Bronchial epithelial cell (primary cell): ENCODE results near the gene CBFB. TPM values are rescaled to one million over a fixed set of nuclear protein-coding genes. Genes with fewer than 3 reads are reported as not detected.

Experiments used
- DNase-seq: peaks from one replicate; pipeline ENCODE4 v3.0.0-alpha.2; 2010; ENCODE audit warnings: low read depth
- FAIRE-seq: peaks from 2 replicates; lab custom pipeline; 2011; peaks lifted over from hg19 to GRCh38; lab: Jason Lieb, UNC
- H3K27me3 ChIP-seq: 2 replicates; pipeline ENCODE4 v1.5.1; 2011; ENCODE audit warnings: low read length; ENCODE audit not compliant: control insufficient read depth, insufficient read depth
- H3K36me3 ChIP-seq: 2 replicates; pipeline ENCODE4 v1.5.1; 2011; ENCODE audit warnings: low read length; ENCODE audit not compliant: control insufficient read depth, insufficient read depth
- H3K4me3 ChIP-seq: 2 replicates; pipeline ENCODE4 v1.5.1; 2011; ENCODE audit warnings: mild to moderate bottlenecking, low read depth, low read length, control low read depth
- CTCF ChIP-seq: IDR thresholded peaks from 2 replicates; pipeline ENCODE4 v1.5.1; 2011; ENCODE audit warnings: mild to moderate bottlenecking, moderate library complexity, low read length, control low read depth, inconsistent platforms; ENCODE audit not compliant: insufficient read depth, severe bottlenecking
- total RNA-seq: library from RNA; depleted of rRNA; stranded (reverse); fragments of >200 nt; gene quantifications from 2 replicates; pipeline ENCODE4 v1.2.1, GENCODE V29; 2014

Gene CBFB
- total RNA-seq, 1 donor from 2014 or later: 101 TPM

GRCh38 chr16:67086822-67087221, 57.9 kb downstream of the CBFB start:
- FAIRE-seq: no peak
- peaks cover 3% of the 10 kb centered on the region for H3K36me3 ChIP-seq
- no peak for TF ChIP-seq CTCF
- DNase-seq: no peak
- H3K4me3 ChIP-seq: no peak overlapping the region
- H3K27me3 ChIP-seq: no peaks in the 10 kb centered on the region

GRCh38 chr16:67087291-67087690, 58.3 kb downstream of the CBFB start:
- Histone ChIP-seq H3K36me3 (peaks cover 3% of the 10 kb centered on the region), H3K4me3 (no peak overlapping the region), H3K27me3 (no peaks in the 10 kb centered on the region)
- FAIRE-seq (no peak), DNase-seq (no peak)
- no peak for TF ChIP-seq CTCF

GRCh38 chr16:67087803-67088202, 58.9 kb downstream of the CBFB start:
- Histone ChIP-seq H3K4me3 (no peak overlapping the region), H3K27me3 (no peaks in the 10 kb centered on the region), H3K36me3 (peaks cover 3% of the 10 kb centered on the region)
- no peak for TF ChIP-seq CTCF
- no peak for FAIRE-seq
- DNase-seq: no peak

- no peak for TF ChIP-seq CTCF
- no peak overlapping the region for H3K4me3 ChIP-seq
- FAIRE-seq: no peak
Observed at GRCh38 chr16:67088551-67088950, 59.6 kb downstream of the CBFB start.

GRCh38 chr16:67089101-67089500, 60.2 kb downstream of the CBFB start:
- TF ChIP-seq CTCF: no peak
- Histone ChIP-seq H3K4me3 (no peak overlapping the region), H3K27me3 (no peaks in the 10 kb centered on the region), H3K36me3 (peaks cover 1% of the 10 kb centered on the region)
- FAIRE-seq (no peak), DNase-seq (no peak)

More at GRCh38 chr16:67088551-67088950, 59.6 kb downstream of the CBFB start:
- peaks cover 1% of the 10 kb centered on the region for H3K36me3 ChIP-seq
- no peak for DNase-seq
- no peaks in the 10 kb centered on the region for H3K27me3 ChIP-seq

- TF ChIP-seq CTCF: no peak
- no peaks in the 10 kb centered on the region for H3K27me3 ChIP-seq
- peaks cover 3% of the 10 kb centered on the region for H3K36me3 ChIP-seq
- FAIRE-seq (no peak), DNase-seq (no peak)
- H3K4me3 ChIP-seq: no peak overlapping the region
Observed at GRCh38 chr16:67091906-67092566, 63.1 kb downstream of the CBFB start.
